GM19099 (cell line): ENCODE measurements around the gene ABCA1.

Source experiments
- POLR2A ChIP-seq: IDR thresholded peaks from 3 replicates; pipeline ENCODE4 v1.6.1; 2011; ENCODE audit warnings: low read depth; ENCODE audit not compliant: insufficient read length; ENCODE audit errors: extremely low read depth

Gene ABCA1

DNA sequence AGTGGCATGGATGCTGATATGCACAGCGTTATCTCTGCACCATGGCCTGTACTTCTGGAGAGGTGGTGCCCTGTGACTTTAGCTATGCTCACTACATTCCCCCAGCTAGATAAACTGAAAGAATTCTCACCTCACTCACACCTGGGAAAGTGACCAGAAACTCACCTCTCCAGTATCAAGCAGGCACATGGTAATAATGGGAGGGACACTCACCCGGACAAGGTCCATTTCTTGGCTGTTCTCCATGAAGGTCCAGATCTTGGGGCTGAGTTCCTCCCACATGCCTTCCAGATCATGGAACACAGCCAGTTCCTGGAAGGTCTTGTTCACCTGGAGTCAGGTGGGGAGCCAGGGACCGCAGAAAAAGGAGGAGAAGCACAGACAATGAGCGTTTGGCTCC, 91.2 kb downstream of the ABCA1 start:
- no peak for TF ChIP-seq POLR2A

DNA sequence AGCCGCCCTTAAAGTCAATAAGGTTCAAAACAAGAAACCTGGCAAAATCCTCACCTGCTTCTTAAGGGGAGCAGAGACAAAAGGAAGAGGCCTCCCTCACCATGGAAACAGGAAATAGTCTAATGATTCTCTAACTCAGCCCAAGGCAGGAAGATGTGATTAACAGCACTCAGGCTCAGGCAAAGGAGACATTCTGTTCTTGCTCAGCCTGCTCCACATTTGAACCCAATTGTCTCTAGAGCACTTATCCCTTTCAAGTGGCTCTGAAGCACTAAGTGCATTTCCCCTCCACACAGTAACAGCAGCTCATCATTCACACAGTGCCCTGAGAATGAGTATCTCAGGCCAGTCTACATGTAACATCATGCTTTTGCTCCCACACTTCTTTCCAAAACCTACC, 91.7 kb downstream of the ABCA1 start:
- no peak for TF ChIP-seq POLR2A

DNA sequence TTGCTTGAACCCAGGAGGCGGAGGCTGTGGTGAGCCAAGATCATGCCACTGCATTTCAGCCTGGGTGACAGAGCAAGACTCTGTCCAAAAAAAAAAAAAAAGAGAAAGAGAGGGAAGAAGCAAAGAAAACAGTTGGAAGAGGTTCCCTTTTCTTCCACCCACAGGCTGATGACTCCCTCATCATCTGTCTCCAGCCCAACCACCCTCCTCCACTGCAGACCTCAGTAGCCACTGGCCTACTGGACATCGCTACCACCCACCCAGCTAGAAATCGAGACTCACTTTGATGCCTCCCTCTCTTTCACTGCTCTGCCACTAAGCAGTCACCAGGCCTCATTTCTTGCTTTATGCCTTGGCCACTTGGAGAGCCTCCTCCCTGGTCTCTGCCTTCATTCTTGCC, 92.8 kb downstream of the ABCA1 start:
- no peak for TF ChIP-seq POLR2A

DNA sequence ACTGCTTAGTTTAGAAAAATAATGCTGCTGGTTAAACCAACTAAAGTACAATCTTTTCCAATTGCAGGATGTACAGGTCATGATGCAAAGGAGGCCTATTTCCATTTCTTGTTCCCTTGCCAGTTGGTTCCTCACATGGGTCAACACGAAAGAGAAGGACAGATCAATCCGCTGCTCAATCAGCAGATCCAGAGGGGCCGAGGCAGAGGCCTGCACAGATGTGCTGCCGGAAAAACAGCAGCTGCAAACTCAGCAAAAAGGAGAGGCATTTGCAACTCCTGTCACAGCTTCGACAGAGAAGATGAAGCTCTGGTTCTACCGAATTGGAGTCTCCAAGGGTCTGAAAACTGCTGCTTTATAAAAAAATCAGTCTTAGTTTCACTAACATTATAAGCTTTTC, 94.3 kb downstream of the ABCA1 start:
- no peak for TF ChIP-seq POLR2A

DNA sequence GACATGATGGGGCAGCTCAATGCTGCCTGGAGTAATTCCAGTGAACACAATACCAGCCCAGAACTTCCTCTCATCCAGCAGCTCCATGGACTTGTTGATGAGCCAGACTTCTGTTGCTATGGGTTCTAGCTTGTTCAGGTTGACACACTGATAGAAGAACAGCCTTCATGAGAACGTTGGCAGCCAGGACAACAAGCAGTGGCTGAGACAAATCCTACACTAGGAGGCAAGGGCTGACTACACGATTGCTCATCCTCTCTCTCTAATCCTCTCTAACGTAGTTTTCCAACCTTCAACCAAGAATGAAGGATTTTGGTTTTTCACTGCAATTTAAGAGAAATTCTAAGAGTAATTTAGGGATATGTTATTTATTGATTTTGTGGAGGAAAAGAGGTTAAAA, 96.3 kb downstream of the ABCA1 start:
- TF ChIP-seq POLR2A, result no peak

DNA sequence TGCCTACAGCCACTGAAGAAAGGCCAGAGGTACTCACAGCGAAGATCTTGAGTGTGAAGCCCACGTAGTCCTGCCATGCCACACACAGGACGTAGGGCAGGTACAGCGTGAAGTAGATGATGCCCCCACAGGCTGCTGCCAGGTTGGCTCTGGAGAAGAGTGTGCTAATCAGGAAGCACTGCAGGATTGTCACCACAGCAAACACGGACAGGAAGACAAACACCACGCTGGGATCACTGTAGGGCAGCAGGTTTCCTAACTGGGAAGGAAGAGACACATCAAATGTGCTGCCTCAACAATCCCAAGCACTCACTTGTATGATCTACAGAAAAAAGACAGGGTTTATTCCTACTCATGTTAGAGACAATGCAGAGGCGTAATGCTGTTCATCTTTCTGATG, 101.0 kb downstream of the ABCA1 start:
- TF ChIP-seq POLR2A, result no peak

DNA sequence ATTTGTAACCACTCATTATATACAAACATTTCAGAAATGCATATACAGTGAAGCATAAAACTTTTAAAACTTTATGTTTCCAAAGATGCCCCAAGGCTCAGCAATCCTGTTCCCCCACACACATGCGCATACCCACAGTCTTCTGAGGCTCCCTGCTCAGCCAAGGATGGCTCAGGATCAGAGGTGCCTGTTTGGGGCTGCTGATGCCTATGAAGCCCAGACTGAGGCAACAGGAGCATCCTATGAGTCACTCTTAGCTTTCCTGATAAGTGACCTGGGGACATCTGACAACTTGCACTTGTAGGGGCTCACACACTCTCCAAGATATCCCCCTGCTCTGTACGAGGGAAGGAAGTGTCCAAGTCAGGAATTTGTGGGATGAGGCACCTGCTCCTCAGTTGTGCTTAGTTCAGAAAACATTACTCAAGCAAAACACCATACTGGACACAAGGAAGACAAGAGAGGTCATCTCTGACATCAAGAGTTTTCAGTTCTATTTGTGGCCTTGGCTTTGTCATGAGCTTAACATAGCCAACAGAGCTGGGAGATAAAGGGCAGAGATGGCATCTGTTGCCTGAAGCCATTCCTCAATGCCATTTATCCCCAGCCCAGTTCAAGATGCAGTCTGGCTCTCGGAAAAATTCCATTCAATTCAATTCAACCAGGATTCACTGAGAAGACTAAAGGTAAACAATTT, 101.7 kb downstream of the ABCA1 start:
- TF ChIP-seq POLR2A, result no peak

DNA sequence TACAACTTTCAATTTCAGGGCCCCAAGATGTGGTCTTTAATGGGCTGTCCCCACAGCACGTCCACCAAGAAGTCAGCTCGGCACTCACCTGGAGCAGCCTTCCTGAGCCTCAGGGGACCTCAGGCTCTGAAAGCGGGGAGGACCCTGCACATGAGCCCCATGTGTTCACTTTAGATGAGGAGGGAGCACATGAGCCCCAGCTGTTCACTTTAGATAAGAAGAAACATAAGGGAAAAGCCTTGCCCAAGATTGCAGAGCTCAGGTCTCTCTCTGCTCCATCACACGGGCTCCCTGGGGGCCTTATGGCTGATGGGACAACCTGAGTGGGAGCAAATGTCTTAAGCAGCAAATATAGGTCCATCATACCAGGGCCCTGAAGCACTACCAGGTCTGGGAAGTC, 107.6 kb downstream of the ABCA1 start:
- TF ChIP-seq POLR2A, result no peak

DNA sequence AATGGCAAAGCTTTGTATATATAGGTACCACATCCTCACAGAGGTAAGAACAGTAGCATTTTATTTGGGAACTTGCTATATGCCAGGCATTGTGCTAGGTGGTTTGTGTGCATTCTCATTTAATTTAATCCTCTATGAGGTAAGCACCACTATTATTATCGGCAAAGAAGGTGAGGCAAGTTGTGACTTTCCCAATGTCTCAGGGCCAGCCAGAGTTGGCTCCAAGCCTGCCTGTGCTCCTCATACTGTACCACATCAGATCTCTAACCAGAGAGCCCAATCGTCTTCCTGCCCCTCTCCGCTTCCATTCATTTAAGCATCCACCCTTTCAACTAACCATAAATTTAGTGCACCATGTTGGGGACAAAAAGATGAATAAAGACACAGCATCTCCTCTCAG, 108.9 kb downstream of the ABCA1 start:
- TF ChIP-seq POLR2A, result no peak

DNA sequence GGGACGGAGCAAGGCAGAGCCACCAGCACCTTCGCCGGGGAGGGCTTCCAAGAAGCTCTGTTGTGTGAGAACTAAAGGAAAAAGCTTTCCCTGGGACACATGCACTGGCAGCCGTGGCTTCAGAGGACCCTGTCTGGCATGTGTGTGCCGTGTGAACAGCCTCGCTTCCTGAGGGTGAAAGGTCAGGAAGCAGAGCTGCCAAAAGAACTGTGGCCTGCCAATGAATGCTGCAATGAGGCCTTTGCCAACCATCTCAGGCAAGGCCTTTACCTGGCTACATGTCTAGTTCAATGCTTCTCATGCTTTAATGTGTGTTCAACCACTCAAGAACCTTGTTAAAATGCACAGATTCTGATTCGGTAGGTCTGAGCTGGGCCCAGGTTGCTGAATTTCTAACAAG, 110.5 kb downstream of the ABCA1 start:
- no peak for TF ChIP-seq POLR2A

DNA sequence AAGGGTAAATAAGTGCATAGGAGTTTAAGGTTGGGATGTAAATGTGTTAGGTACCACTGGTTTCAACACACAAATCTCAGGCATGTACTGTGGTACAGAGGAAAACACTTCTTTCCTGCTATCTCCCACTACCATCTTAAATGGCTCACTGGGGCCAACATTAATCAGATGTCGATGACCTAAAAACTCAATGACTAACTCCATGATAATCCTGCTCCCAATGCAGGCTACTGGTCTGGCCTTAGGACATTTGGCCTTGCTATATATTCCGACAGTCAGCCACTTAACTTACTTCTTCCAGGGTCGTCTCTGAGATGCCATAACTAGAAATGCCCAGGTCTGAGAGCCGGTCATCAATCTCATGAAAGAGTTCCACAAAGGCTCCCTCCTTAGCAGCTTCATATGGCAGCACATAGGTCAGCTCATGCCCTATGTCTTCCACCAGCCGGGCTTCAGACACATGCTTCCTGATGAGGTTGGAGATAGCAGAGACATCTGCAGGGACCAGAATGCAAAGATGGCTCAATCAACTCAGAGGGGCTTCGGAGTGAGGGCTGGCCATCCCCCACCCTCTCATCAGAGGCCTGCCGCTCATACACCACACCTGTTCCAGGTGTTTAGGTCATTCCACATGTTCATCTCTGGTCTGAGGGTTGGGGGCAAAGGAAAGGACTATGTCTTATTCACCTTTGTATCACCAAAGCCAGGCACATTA, 111.9 kb downstream of the ABCA1 start:
- no peak for TF ChIP-seq POLR2A

DNA sequence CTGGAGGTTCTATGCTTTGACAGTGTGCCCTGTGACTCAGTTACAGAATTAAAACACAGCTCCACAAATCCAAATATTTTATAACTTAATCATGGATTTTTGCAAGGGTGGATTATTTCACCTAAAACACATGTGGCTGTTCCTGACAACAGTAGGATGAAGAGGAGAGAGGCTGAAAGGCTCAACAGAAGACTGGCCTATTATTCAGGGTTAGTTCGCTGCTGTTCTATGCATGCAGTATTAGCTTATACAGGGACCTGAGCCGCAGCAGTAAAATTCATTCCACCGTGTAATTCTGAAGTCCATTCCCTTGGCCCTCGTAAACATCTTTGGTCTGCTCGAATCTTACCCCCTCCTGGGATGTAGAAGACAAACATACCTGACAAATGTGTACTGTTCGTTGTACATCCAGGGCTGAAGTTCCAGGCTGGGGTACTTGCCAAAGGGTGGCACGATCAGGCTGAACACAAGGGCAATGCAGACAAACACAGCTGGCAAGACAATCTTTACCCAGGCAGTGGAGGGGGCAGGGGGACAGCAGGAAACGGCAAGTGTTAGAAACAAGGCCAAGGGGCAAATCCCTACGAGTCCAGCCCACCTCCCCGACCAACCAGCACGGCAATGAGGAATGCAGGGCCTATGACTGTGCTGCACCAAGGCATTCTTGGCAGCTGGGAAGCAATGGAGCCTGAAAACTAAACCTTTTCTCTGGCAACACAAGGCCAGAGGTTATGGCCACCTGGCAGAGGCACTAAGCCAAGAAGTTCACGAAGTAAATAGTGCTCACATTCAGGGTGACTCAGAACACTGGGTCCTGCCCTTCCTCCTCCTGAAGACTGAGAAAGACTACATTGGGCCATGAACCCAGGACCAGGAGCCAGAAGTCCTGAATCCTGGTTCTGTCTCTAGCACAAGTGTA, 117.3 kb downstream of the ABCA1 start:
- TF ChIP-seq POLR2A, result no peak

DNA sequence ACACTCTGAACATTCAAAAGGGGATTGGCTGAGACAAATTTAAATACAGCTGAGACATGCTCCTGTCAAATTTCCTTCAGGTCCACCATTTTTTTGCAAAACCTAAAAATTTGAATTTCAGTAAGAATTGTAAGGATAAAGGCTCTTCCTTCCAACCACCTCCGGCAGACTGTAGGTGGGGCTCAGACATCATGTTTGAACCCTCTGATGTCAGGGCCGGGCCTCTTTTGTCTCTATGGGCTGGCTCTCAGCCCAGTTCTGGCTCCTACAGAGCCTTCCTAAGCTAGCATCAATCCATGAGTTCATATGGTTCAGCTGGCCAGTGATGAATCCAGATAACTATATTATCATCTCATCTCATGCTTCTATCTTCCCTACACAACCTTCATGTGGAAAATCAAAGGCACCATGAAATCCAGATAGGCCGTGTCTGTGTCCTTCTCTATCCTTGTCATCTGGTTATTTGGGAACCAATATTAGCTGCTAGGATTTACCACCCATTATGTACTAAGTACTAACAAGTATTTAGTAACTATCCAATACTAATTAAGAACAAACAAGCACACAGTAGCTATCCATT, 119.8 kb downstream of the ABCA1 start:
- no peak for TF ChIP-seq POLR2A

DNA sequence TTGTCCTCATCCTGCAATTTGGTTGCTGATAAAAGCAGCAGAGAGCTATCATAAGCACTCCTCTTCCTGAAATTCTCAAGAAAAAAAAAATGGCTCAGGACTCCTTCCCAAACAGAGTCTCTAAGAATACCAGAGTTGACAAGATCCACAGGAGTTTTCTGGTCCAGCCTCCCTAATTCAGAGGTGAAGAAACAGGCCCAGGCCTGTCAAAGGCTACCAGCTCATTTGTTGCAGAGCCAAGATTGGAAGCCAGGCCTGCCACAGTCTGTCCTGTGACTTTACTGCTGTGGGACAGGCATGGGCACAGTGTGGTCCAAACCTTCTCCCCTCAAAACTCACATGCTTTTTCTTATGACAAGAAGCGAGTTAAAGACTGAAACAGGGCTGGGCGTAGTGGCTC, 122.5 kb downstream of the ABCA1 start:
- no peak for TF ChIP-seq POLR2A

DNA sequence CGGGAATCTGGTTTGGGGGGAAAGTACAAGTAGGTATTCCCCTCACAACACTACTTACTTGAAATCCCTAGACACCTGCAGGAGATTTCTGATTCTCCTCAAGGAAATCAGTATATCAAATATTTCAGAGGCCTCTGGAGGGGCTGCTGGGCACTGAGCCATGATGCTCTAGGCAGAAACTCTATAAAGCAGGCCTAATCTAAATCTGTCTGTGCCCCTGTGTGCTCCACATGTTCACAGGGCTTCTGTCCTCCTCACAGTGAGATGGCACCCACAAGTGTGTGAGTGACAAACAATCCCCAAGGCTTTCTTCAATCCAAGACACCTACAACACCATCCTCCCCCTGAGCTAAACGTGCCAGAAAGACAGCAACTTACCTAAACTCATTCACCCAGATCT, 125.0 kb downstream of the ABCA1 start:
- no peak for TF ChIP-seq POLR2A

DNA sequence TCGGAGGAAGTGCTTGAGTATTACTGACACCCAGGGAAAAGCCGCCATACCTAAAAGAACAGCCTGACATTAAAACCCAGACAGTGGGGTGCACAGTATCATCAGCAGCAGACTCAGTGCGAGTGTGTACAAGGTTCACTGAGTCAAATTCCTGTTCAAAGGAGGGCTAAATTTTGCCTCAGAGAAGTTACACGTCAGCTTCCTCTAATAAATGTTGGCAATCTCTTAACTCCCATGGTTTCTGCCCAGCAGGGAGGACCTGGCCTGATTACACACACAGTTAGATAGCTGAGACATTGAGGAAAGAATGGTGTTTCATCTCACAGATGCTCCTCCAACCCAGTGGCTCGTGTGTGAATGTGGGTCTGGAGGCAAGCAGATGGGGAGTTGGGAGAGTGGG, 125.8 kb downstream of the ABCA1 start:
- no peak for TF ChIP-seq POLR2A
